Upper lobe of right lung (tissue), 1 donor: ENCODE measurements around the gene INCENP. TPM values are rescaled to one million over a fixed set of nuclear protein-coding genes. Genes with fewer than 3 reads are reported as not detected.

Source experiments
- ATAC-seq: fragments of 200-7000 bp; cut with Tn5 transposase; one replicate; pipeline ENCODE4 v1.9.1; 2020; ENCODE audit warnings: mild to moderate bottlenecking, moderate library complexity
- DNase-seq: peaks from one replicate; pipeline ENCODE4 v3.0.0-alpha.2; 2020
- H3K27ac ChIP-seq: fragments of 200-600 bp; one replicate; pipeline ENCODE4 v1.8.0; 2022
- H3K27me3 ChIP-seq: fragments of 200-600 bp; one replicate; pipeline ENCODE4 v1.8.0; 2022; ENCODE audit warnings: mild to moderate bottlenecking
- H3K36me3 ChIP-seq: fragments of 200-600 bp; one replicate; pipeline ENCODE4 v1.8.0; 2022
- H3K4me1 ChIP-seq: fragments of 200-600 bp; one replicate; pipeline ENCODE4 v1.8.0; 2022
- H3K4me3 ChIP-seq: fragments of 200-600 bp; one replicate; pipeline ENCODE4 v1.8.0; 2022; ENCODE audit warnings: mild to moderate bottlenecking
- H3K9me3 ChIP-seq: fragments of 200-600 bp; one replicate; pipeline ENCODE4 v1.8.0; 2022
- intact Hi-C: fragments of 100-400 bp; cut with DNase I; formaldehyde crosslinking; loops from one replicate; pipeline ENCODE4 v1.11.0; 2022
- total RNA-seq: library from RNA; stranded (reverse); fragmentation: NEBNext Ultra II Directional; extraction: Animal tissue kit (Norgen Biotek cat#: 25700); gene quantifications from one replicate; pipeline ENCODE4 v1.2.1, GENCODE V29; 2021
- TF ChIP-seq, protein P1 (sequence below): fragments of 200-600 bp; IDR thresholded peaks from one replicate; pipeline ENCODE4 v1.8.0; 2022; ENCODE audit warnings: antibody characterized with exemption
- donor health status: DM: no; HTN: yes; CAD: no; lungs with severe emphysema.

The INCENP gene
- total RNA-seq, 1 donor from 2014 or later: 19.5 TPM

DNA sequence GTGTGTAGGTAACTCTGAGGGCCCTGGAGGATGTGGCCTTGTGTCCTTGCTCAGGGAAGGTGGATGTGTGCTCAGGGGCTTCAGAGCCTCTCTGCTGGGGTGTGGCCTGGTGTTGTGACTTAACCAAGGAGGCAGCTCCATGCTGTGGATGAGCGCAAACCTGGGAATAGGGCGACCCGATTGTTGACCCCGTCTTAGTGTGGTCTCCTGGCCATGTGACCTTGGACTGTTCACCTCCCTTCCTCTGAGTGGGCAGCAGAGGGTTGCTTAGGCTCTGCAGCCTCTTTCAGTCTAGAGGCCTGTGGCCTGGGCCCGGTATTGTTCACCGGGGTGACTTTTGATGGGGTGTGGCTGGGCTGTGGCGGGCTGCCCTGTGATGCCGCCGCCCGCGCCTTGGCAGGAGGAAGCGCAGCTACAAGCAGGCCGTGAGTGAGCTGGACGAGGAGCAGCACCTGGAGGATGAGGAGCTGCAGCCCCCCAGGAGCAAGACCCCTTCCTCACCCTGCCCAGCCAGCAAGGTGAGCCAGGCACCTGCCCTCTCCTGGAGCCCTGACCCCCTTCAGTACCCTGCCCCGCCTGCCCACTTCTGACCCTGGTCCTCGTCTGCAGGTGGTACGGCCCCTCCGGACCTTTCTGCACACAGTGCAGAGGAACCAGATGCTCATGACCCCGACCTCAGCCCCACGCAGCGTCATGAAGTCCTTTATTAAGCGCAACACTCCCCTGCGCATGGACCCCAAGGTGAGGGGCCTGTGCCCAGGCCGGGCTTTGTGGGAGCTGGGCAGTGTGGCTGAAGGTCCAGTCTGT is 16.7 kb downstream of the INCENP start:
- intact Hi-C loops: no loop called here
- H3K27me3 ChIP-seq: no peaks in the 10 kb centered on the region
- no peak overlapping the region for H3K27ac ChIP-seq
- no peak for DNase-seq
- no peak for ATAC-seq
- H3K36me3 ChIP-seq: peaks cover 37% of the 10 kb centered on the region
- H3K4me1 ChIP-seq: no peaks in the 10 kb centered on the region
- H3K4me3 ChIP-seq: no peak overlapping the region
- no peaks in the 10 kb centered on the region for H3K9me3 ChIP-seq
- TF ChIP-seq, protein P1, sequence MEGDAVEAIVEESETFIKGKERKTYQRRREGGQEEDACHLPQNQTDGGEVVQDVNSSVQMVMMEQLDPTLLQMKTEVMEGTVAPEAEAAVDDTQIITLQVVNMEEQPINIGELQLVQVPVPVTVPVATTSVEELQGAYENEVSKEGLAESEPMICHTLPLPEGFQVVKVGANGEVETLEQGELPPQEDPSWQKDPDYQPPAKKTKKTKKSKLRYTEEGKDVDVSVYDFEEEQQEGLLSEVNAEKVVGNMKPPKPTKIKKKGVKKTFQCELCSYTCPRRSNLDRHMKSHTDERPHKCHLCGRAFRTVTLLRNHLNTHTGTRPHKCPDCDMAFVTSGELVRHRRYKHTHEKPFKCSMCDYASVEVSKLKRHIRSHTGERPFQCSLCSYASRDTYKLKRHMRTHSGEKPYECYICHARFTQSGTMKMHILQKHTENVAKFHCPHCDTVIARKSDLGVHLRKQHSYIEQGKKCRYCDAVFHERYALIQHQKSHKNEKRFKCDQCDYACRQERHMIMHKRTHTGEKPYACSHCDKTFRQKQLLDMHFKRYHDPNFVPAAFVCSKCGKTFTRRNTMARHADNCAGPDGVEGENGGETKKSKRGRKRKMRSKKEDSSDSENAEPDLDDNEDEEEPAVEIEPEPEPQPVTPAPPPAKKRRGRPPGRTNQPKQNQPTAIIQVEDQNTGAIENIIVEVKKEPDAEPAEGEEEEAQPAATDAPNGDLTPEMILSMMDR: no peak

DNA sequence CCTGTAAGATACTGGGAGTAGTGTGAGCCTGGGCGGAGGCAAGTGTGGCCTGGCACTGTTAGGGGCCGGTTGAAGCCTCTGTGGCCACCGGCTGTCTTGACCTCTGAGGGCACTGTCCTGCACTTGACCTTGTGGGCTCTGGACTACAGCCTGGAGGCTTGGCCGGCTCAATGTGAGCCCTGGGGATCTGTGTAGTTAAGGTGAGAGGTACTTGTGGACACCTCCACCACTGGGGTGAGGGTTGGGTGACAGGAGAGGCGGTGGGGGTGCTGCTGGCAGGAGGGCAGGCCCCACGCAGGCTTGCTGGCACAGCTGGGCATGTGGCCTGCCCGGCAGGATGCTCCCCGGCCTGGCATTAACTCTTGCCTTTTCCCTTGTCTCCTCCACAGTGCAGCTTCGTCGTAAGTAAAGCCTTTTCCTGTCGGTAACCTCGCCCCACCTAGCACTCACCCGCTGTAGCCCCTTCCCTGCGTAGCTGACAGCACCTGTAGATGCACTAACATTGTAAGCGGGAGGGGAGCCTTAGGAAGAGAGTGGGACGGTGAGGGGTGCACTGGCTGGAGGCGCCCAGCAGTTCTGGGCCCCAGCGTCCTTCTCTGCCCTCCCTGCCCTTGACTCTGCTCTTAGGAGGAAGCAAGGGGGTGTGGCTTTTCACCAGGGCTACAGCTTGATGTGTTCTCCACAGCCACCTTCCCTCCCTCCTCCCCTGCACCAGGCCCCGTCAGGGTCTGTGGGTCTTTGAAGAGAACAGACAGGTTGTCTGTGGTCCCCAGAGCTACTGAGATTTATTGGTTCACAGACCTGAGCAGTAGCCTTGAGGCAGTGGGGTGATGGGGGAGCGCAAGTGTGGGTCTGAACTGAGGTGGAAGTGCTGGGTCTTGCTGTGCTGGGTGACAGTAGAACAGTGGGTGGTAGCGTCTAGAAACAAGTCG is 17.6 kb downstream of the INCENP start:
- Histone ChIP-seq H3K36me3 (peaks cover 43% of the 10 kb centered on the region), H3K4me3 (no peak overlapping the region), H3K4me1 (no peaks in the 10 kb centered on the region), H3K27me3 (no peaks in the 10 kb centered on the region), H3K27ac (no peak overlapping the region), H3K9me3 (no peaks in the 10 kb centered on the region)
- TF ChIP-seq, protein P1: no peak
- intact Hi-C loops: no loop called here
- no peak for ATAC-seq
- DNase-seq: no peak

DNA sequence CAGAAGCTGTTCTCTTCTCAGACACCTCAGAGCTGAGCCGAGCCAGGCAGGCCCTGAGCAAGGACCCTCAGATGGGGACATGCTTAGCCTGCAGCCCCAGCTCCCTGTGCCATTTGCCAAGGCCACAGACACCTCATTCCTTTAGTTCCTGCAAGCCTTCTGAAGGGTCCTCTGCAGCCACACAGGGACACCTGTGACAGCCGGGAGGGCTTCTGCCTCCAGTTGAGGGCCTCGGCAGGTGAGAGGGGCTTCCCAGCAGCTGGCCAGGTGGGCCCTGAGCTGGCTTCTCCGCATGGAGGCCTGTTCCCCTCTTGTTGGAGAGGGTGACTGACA is 18.2 kb downstream of the INCENP start:
- ATAC-seq: no peak
- Histone ChIP-seq H3K4me1 (no peaks in the 10 kb centered on the region), H3K9me3 (no peaks in the 10 kb centered on the region), H3K4me3 (no peak overlapping the region), H3K36me3 (peaks cover 49% of the 10 kb centered on the region), H3K27me3 (no peaks in the 10 kb centered on the region), H3K27ac (no peak overlapping the region)
- TF ChIP-seq, protein P1: no peak
- DNase-seq: peak; percentile 37
- intact Hi-C loops: no loop called here

DNA sequence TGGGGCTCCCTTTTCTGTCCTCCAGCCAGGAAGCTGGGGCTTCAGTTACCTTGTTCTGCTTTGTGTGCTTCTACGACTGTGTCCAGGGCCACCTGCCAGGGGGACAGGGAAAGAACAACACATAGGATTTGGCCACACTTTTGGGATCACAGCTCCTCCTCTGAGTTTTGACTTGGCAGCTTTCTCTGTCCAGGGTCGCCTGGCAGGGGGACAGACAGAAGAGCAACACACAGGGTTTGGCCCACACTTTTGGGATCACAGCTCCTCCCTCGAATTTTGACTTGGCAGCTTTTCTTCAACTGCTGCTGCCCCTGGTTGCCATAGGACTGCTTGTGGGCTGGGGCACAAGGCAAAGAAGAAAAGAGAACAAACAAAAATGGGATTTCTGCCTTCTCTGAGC is 19.1 kb downstream of the INCENP start:
- TF ChIP-seq, protein P1: no peak
- Histone ChIP-seq H3K4me3 (no peak overlapping the region), H3K4me1 (no peaks in the 10 kb centered on the region), H3K9me3 (no peaks in the 10 kb centered on the region), H3K27me3 (no peaks in the 10 kb centered on the region), H3K27ac (no peak overlapping the region), H3K36me3 (peaks cover 55% of the 10 kb centered on the region)
- DNase-seq (peak; percentile 52), ATAC-seq (no peak)
- intact Hi-C loops: no loop called here

DNA sequence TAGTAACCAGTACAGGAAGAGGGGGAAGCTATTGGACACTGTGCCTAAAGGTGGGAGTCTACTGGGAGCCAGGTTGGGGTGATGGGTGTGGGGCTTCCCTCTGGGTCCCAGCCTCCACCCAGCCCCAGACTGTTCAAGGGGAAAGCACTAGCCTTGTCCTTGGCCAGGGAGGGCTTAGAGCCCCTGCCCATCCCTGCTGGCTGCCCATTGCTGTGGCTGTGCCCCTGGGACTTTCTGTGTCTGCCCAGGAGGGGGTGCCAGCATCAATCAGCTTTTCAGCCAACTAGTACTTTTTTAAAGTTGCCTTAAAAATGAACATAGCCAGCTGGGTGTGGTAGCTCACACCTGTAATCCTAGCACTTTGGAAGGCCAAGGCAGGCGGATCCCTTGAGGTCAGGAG is 19.9 kb downstream of the INCENP start:
- intact Hi-C loops: no loop called here
- no peak overlapping the region for H3K27ac ChIP-seq
- TF ChIP-seq, protein P1: no peak
- no peaks in the 10 kb centered on the region for H3K27me3 ChIP-seq
- ATAC-seq (no peak), DNase-seq (peak; percentile 43)
- no peaks in the 10 kb centered on the region for H3K4me1 ChIP-seq
- peaks cover 63% of the 10 kb centered on the region for H3K36me3 ChIP-seq
- no peaks in the 10 kb centered on the region for H3K9me3 ChIP-seq
- no peak overlapping the region for H3K4me3 ChIP-seq
